Immature natural killer cell (primary cell): ENCODE data around the gene FARS2. TPM values are rescaled to one million over a fixed set of nuclear protein-coding genes. Genes with fewer than 3 reads are reported as not detected.

Experiments
- DNase-seq, 3 donors: peaks; one replicate each; pipeline ENCODE4 v3.0.0; 2022; ENCODE audit warnings: mixed read lengths in 1 of 3
- H3K27ac Mint-ChIP-seq, 6 donors: one replicate each; pipeline ENCODE4 v1.8.0; 2020; ENCODE audit warnings: mixed read lengths in 6 of 6, mild to moderate bottlenecking in 5 of 6, inconsistent platforms in 4 of 6, moderate library complexity in 3 of 6
- H3K27me3 Mint-ChIP-seq, 3 donors: one replicate each; pipeline ENCODE4 v1.8.0; 2020 to 2021; ENCODE audit warnings: low read depth in 3 of 3, mild to moderate bottlenecking in 3 of 3, mixed read lengths in 3 of 3, moderate library complexity in 3 of 3, inconsistent platforms in 1 of 3
- H3K36me3 Mint-ChIP-seq, 3 donors: one replicate each; pipeline ENCODE4 v1.8.0; 2020; ENCODE audit warnings: mixed read lengths in 3 of 3, inconsistent platforms in 2 of 3, mild to moderate bottlenecking in 2 of 3
- H3K4me1 Mint-ChIP-seq, 2 donors: one replicate each; pipeline ENCODE4 v1.8.0; 2020; ENCODE audit warnings: inconsistent platforms in 2 of 2, mild to moderate bottlenecking in 2 of 2, mixed read lengths in 2 of 2, moderate library complexity in 1 of 2
- H3K4me3 Mint-ChIP-seq, 5 donors: one replicate each; pipeline ENCODE4 v1.8.0; 2020; ENCODE audit warnings: mild to moderate bottlenecking in 5 of 5, mixed read lengths in 5 of 5, inconsistent platforms in 3 of 5, moderate library complexity in 3 of 5
- H3K9me3 Mint-ChIP-seq, 6 donors: one replicate each; pipeline ENCODE4 v1.8.0; 2020; ENCODE audit warnings: mild to moderate bottlenecking in 6 of 6, mixed read lengths in 6 of 6, inconsistent platforms in 4 of 6, moderate library complexity in 3 of 6
- polyA plus RNA-seq, 3 donors: library from polyadenylated mRNA; unstranded; fragments of 300-500 nt; fragmentation: Illumina TruSeq; gene quantifications; one replicate each; pipeline ENCODE4 v1.2.3, GENCODE V29; 2021

FARS2 gene
- polyA plus RNA-seq, 3 donors from 2014 or later, result 30.5 to 41.0 (median 40.2) TPM

GRCh38 chr6:5723841-5724691 lies 462.8 kb downstream of the FARS2 start:
- peak overlapping the region; percentile 70 to 93 (median 80) for H3K4me3 Mint-ChIP-seq
- peaks cover 2% of the 10 kb centered on the region in 3 donors for H3K27me3 Mint-ChIP-seq
- peak; percentile 7 to 20 (median 9) for DNase-seq
- H3K36me3 Mint-ChIP-seq, result peaks cover 0 to 3% (median 0%) of the 10 kb centered on the region in 3 donors
- peak overlapping the region in 5 of 6 donors; percentile 35 to 87 (median 80) for H3K27ac Mint-ChIP-seq
- H3K4me1 Mint-ChIP-seq, result peaks cover 29 to 33% of the 10 kb centered on the region in 2 donors
- H3K9me3 Mint-ChIP-seq, result no peaks in the 10 kb centered on the region

GRCh38 chr6:5724911-5725310 lies 463.6 kb downstream of the FARS2 start:
- Mint-ChIP-seq H3K27ac (peak overlapping the region in 1 of 6 donors; percentile 87), H3K4me1 (peaks cover 27% of the 10 kb centered on the region in 2 donors), H3K4me3 (peak overlapping the region in 4 of 5 donors; percentile 70 to 93 (median 78)), H3K27me3 (peaks cover 2% of the 10 kb centered on the region in 3 donors), H3K36me3 (peaks cover 0 to 3% (median 0%) of the 10 kb centered on the region in 3 donors), H3K9me3 (no peaks in the 10 kb centered on the region)
- no peak for DNase-seq

- H3K9me3 Mint-ChIP-seq, result no peaks in the 10 kb centered on the region
- peaks cover 2% of the 10 kb centered on the region in 3 donors for H3K27me3 Mint-ChIP-seq
- peaks cover 0 to 9% (median 3%) of the 10 kb centered on the region in 3 donors for H3K36me3 Mint-ChIP-seq
- H3K27ac Mint-ChIP-seq, result no peak overlapping the region
- DNase-seq, result no peak
- peaks cover 23 to 25% of the 10 kb centered on the region in 2 donors for H3K4me1 Mint-ChIP-seq
- no peak overlapping the region for H3K4me3 Mint-ChIP-seq
These were observed 465.8 kb downstream of the FARS2 start for GRCh38 chr6:5726976-5727718.

GRCh38 chr6:5728351-5729079 lies 467.2 kb downstream of the FARS2 start:
- H3K36me3 Mint-ChIP-seq, result peaks cover 2 to 10% (median 6%) of the 10 kb centered on the region in 3 donors
- H3K27me3 Mint-ChIP-seq, result peaks cover 0 to 2% (median under 1%) of the 10 kb centered on the region in 3 donors
- no peak overlapping the region for H3K4me3 Mint-ChIP-seq

GRCh38 chr6:5729080-5729434 lies 467.7 kb downstream of the FARS2 start:
- DNase-seq, result no peak
- Mint-ChIP-seq H3K9me3 (no peaks in the 10 kb centered on the region), H3K27me3 (peaks cover 0 to 2% (median 0%) of the 10 kb centered on the region in 3 donors), H3K4me1 (peaks cover 6 to 9% of the 10 kb centered on the region in 2 donors), H3K36me3 (peaks cover 3 to 10% (median 6%) of the 10 kb centered on the region in 3 donors), H3K27ac (no peak overlapping the region), H3K4me3 (no peak overlapping the region)

More at GRCh38 chr6:5728351-5729079, 467.2 kb downstream of the FARS2 start:
- H3K27ac Mint-ChIP-seq, result peak overlapping the region in 1 of 6 donors; percentile 16
- no peaks in the 10 kb centered on the region for H3K9me3 Mint-ChIP-seq
- DNase-seq, result no peak
- peaks cover 12 to 14% of the 10 kb centered on the region in 2 donors for H3K4me1 Mint-ChIP-seq

GRCh38 chr6:5729813-5730517 lies 468.7 kb downstream of the FARS2 start:
- H3K27me3 Mint-ChIP-seq, result peaks cover 0 to 2% (median 0%) of the 10 kb centered on the region in 3 donors
- H3K4me1 Mint-ChIP-seq, result no peaks in the 10 kb centered on the region
- no peak for DNase-seq
- no peak overlapping the region for H3K4me3 Mint-ChIP-seq
- H3K36me3 Mint-ChIP-seq, result peaks cover 3 to 7% (median 6%) of the 10 kb centered on the region in 3 donors
- H3K9me3 Mint-ChIP-seq, result no peaks in the 10 kb centered on the region
- H3K27ac Mint-ChIP-seq, result peak overlapping the region in 1 of 6 donors; percentile 53

- Mint-ChIP-seq H3K4me1 (no peaks in the 10 kb centered on the region), H3K36me3 (peaks cover 3 to 7% (median 6%) of the 10 kb centered on the region in 3 donors), H3K27me3 (peaks cover 0 to 2% (median 0%) of the 10 kb centered on the region in 3 donors), H3K9me3 (no peaks in the 10 kb centered on the region), H3K27ac (no peak overlapping the region), H3K4me3 (no peak overlapping the region)
- no peak for DNase-seq
These were observed 469.4 kb downstream of the FARS2 start for GRCh38 chr6:5730585-5731263.

GRCh38 chr6:5731435-5731834 lies 470.1 kb downstream of the FARS2 start:
- H3K9me3 Mint-ChIP-seq, result no peaks in the 10 kb centered on the region
- H3K27me3 Mint-ChIP-seq, result peaks cover 0 to 2% (median 0%) of the 10 kb centered on the region in 3 donors
- peaks cover 3 to 7% (median 6%) of the 10 kb centered on the region in 3 donors for H3K36me3 Mint-ChIP-seq
- no peak overlapping the region for H3K27ac Mint-ChIP-seq
- no peak overlapping the region for H3K4me3 Mint-ChIP-seq
- H3K4me1 Mint-ChIP-seq, result no peaks in the 10 kb centered on the region
- DNase-seq, result no peak

- no peak for DNase-seq
- Mint-ChIP-seq H3K4me3 (no peak overlapping the region), H3K27me3 (peaks cover 0 to 3% (median 0%) of the 10 kb centered on the region in 3 donors), H3K9me3 (no peaks in the 10 kb centered on the region), H3K27ac (no peak overlapping the region), H3K4me1 (no peaks in the 10 kb centered on the region), H3K36me3 (peaks cover 3 to 11% (median 6%) of the 10 kb centered on the region in 3 donors)
These were observed 471.2 kb downstream of the FARS2 start for GRCh38 chr6:5732496-5732895.

- no peak overlapping the region for H3K4me3 Mint-ChIP-seq
- H3K9me3 Mint-ChIP-seq, result no peaks in the 10 kb centered on the region
- no peak for DNase-seq
- no peak overlapping the region for H3K27ac Mint-ChIP-seq
- peaks cover 3 to 11% (median 6%) of the 10 kb centered on the region in 3 donors for H3K36me3 Mint-ChIP-seq
- peaks cover 0 to 3% (median 0%) of the 10 kb centered on the region in 3 donors for H3K27me3 Mint-ChIP-seq
- no peaks in the 10 kb centered on the region for H3K4me1 Mint-ChIP-seq
These were observed 474.9 kb downstream of the FARS2 start for GRCh38 chr6:5736016-5736738.

- Mint-ChIP-seq H3K27ac (no peak overlapping the region), H3K27me3 (peaks cover 0 to 3% (median 0%) of the 10 kb centered on the region in 3 donors), H3K4me3 (no peak overlapping the region), H3K36me3 (peaks cover 3 to 5% (median 4%) of the 10 kb centered on the region in 3 donors), H3K9me3 (no peaks in the 10 kb centered on the region), H3K4me1 (no peaks in the 10 kb centered on the region)
- no peak for DNase-seq
These were observed 476.1 kb downstream of the FARS2 start for GRCh38 chr6:5737460-5737859.

GRCh38 chr6:5738211-5738610 lies 476.9 kb downstream of the FARS2 start:
- Mint-ChIP-seq H3K9me3 (no peaks in the 10 kb centered on the region), H3K36me3 (peaks cover 3 to 5% (median 4%) of the 10 kb centered on the region in 3 donors), H3K27ac (no peak overlapping the region), H3K27me3 (peaks cover 0 to 3% (median 0%) of the 10 kb centered on the region in 3 donors), H3K4me1 (peaks cover 0 to 5% of the 10 kb centered on the region in 2 donors), H3K4me3 (no peak overlapping the region)
- no peak for DNase-seq
